HT-29 (cell line): Measurements from ENCODE around the gene CDH10. TPM values are rescaled to one million over a fixed set of nuclear protein-coding genes. Genes with fewer than 3 reads are reported as not detected.
A peak's percentile ranks its signal among the peaks of the same experiment; 100 is the strongest.

Source experiments
- DNase-seq: peaks from one replicate; pipeline ENCODE4 v3.0.0-alpha.2; 2015; ENCODE audit warnings: low spot score
- total RNA-seq: library from RNA; depleted of rRNA; stranded (reverse); fragments of >200 nt; shearing (Covaris generic); gene quantifications from 2 replicates; pipeline ENCODE4 v1.2.3, GENCODE V29; 2014

Gene CDH10
- total RNA-seq, 1 experiment from 2014 or later, result not detected

DNA sequence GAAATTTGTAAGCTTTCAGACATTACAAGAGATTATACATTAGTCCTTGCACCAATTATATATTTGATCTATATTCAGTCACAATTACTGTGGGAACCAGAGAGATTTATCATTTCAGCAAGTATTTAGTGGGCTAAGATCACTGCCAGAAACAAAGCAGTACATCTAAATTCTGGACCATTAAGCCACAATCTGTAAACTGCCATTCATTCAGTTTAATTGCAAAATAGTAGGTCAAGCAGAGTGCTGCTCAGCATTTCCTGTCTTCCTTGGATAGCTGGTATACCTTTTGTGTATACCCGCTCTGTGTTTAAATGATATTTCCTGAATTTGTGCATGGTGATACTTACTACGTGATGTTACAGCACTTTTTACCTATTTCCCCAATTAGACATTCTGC lies 42.6 kb downstream of the CDH10 start:
- no peak for DNase-seq

GRCh38 chr5:24598956-24599355 lies 45.8 kb downstream of the CDH10 start:
- DNase-seq, result no peak

- no peak for DNase-seq
Measured at GRCh38 chr5:24595329-24595728, 49.4 kb downstream of the CDH10 start.

DNA sequence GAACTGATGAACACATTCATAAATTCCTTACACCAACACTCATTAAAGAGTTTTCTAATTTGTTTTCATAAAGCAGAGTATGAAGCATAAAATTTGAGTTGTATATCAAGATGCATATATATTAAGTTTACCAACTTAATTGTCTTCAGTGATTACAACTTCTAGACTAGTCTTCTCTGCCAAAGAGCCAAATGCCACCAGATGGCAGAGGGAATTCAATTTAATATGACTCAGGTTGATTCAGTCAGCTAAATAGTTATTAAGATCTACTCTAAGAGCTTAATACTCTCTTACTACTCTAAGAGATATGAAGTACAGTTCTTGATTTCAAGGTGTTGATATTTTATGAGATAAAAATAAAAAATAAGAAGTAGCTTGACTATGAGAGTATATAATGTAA lies 53.4 kb downstream of the CDH10 start:
- no peak for DNase-seq

DNA sequence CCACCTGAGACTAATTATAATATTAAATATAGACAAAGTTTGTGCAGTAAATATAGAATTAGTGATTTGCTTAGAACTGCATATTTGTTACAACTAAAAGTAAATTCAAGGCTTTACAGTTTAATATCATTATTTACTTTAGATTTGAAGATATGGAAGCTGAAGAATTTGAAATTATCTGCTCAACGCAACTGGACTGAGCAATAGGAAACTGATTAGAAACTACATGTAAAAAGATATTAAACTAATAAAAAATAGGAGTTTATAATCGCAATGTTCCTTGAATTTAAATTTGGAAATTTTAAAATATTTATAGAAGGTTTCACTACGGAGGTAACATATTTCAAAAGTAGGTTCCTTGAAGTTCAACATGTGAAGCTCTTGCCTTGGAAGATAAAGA lies 55.2 kb downstream of the CDH10 start:
- no peak for DNase-seq

- no peak for DNase-seq
Measured at GRCh38 chr5:24585751-24586150, 59.0 kb downstream of the CDH10 start.

- no peak for DNase-seq
Measured at GRCh38 chr5:24571302-24571701, 73.5 kb downstream of the CDH10 start.

GRCh38 chr5:24566933-24567332 lies 77.8 kb downstream of the CDH10 start:
- no peak for DNase-seq

DNA sequence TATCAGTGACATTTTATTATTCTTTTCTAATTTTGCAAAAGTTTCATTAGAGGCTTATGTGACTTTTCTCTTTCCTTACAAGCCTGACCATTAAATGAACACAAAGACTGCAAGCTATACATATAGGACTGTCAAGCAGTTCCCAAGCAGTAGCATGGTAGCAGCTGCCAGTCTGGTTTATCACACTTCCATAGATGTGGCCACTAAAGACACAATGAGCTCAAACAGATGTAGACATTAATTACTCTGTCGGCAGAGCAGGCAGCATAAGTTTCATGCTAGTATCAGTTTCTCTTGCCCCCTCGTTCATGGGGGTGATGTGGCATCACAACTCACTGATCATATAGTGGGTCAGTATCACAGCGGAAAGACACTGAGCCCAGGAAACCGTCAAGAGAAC lies 89.5 kb downstream of the CDH10 start:
- DNase-seq, result no peak

GRCh38 chr5:24547132-24547531 lies 97.6 kb downstream of the CDH10 start:
- DNase-seq, result no peak

GRCh38 chr5:24539613-24540012 lies 105.2 kb downstream of the CDH10 start:
- no peak for DNase-seq

GRCh38 chr5:24538346-24538745 lies 106.4 kb downstream of the CDH10 start:
- no peak for DNase-seq

DNA sequence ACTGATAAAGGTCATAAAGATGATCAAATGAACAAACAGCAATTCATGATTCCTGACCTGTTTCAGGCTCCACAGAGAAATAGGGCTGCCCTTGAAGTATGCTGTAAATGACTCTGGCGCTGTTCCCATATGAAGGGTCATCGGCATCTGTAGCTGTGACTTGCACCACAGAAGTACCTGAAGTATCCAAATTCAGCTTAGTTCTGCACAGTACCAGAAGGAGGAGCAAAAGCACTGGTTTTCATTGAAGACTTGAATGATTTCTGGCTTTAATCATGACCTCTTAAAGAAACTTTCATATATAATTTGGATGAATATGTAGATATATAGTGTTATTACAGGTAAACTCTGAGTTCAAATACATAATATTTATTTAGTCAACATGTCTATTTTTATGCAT lies 109.1 kb downstream of the CDH10 start:
- DNase-seq, result peak; percentile 7

DNA sequence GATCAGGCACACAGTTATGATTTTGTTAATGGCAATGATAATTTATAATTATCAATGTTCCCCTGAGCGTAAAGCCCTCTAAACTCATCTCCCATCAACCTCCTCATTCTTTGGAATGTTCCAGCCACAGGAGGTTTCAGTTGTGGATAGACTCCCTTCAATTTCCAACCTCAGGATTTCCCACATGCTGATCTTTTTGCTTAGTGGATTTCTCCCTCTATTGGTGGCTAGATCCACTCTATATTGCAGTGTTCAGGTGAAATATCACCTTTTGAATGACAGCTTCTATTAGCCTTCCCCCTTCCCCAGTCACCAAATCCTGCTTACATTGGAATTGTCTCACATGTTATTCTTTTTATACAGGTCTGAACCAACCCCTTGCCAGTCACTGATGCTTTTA lies 113.9 kb downstream of the CDH10 start:
- no peak for DNase-seq

DNA sequence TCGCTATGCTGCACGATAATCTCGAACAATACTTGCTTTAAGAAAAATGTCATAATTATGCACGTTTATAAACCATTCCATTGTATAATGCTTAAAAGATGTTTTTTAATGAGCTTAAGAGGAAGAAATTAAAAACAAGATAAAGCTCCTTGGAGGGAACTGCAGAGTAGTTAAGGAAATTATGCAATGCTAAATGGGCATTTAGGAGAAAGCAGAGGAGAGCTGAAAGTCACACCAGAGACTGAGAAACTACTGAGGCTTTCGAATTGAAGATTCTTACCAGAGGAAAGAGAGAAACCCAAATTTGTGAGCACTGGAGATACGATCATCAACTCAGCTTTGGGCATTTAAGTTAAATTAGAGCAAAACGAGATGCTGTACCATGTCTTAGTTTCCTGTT lies 119.4 kb downstream of the CDH10 start:
- no peak for DNase-seq

- no peak for DNase-seq
Measured at GRCh38 chr5:24512423-24512822, 132.4 kb downstream of the CDH10 start.

GRCh38 chr5:24510523-24510988 lies 134.2 kb downstream of the CDH10 start:
- DNase-seq, result peak; percentile 31

GRCh38 chr5:24509943-24510342 lies 134.8 kb downstream of the CDH10 start:
- DNase-seq, result no peak

DNA sequence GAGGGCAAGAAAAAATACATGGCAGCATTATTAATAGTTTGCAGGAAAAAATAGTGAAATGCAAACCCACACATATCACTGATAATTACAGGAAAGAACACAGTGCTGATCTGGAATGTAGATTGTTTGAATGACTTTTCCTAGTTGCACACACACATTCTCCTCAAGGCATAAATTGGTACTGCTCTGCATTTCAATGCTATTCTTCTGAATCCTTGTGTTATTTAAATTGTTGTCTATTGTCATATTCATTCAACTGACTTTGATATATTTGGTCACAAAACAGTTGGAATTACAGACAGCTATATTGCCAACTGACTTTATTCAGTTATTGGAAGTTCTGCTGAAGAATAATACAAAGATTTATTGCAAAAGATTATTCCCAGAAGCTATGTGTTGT lies 139.5 kb downstream of the CDH10 start:
- DNase-seq, result no peak

DNA sequence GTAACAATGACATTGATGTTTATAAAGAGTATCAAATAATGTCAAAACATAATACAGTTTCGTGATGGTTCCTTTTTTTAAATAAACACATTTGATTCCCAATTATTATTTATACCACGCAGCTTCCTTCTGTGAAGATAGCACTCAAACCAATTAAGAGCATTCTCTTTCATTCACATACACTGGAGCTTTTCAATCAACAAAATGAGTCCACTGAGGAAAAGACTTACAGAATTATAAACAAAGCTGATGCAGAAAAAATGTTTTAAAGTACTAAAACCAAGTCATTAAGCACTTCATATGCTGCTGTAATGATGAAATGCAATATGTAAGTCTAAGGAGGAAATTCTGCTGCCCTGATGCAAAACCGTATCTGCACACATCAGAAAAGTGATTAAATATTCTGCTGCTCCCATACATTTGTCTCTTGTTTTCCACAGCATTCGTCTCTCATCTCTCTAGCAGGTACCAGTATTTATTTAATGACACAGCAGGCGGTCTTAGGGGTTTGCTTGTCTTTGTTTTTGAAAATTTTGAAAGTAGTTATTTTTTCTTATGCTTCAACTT lies 147.1 kb downstream of the CDH10 start:
- no peak for DNase-seq

DNA sequence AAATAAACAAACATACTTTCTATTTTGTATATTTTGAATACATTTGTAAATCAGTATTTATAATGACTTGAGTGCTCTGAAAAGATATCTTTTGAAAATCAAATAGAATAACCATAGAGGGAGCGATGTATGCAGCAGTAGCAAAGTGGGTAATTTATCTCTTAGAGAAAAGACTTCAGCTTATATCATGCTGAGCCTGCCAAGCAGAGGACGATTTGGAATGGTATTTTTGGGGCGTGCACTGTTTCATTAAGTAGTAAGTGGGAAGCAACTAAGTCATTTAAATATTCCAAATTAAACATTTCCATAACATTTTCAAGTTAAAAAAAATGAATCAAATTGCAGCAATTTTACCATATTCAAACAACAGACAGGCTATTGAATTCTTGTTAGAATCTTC lies 147.6 kb downstream of the CDH10 start:
- no peak for DNase-seq

GRCh38 chr5:24496268-24496667 lies 148.5 kb downstream of the CDH10 start:
- DNase-seq, result no peak

DNA sequence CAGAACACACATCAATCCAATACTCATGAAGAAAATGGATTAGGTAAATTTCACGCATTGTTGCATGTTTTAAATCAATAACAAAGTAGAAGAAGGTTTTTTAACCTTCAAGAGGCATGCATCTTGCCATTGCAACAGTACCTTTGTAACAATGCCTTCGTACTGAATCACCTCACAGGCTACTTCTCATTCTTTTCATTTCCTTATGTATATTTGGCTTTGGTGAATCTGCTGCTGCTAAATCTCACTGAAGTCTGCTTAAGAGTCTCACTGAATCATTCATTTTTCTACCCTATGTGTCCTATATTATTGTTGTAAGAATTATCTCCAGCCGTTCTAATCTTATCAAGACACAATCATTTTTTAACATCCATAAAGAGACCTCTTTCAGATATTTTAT lies 152.5 kb downstream of the CDH10 start:
- no peak for DNase-seq

- DNase-seq, result no peak
Measured at GRCh38 chr5:24491490-24491889, 153.3 kb downstream of the CDH10 start.
